GM18858 (cell line): Measurements from ENCODE around the gene PRR9.
"Not testable (repeated sequence)": the region's sequence is repeated elsewhere in the genome, so short reads cannot be mapped to it uniquely, and the experiment has no call there.

ENCODE experiments used
- ATAC-seq: cut with Tn5 transposase; IDR thresholded peaks from one replicate; pipeline ENCODE4 v1.9.1; 2021; ENCODE audit not compliant: unreplicated experiment

PRR9 gene

GRCh38 chr1:153217212-153217611, at the start of gene PRR9:
PRR9 (plus strand) TSS chr1:153217584; CDS start chr1:153218145, 561 bp downstream.
- no peak for ATAC-seq

DNA sequence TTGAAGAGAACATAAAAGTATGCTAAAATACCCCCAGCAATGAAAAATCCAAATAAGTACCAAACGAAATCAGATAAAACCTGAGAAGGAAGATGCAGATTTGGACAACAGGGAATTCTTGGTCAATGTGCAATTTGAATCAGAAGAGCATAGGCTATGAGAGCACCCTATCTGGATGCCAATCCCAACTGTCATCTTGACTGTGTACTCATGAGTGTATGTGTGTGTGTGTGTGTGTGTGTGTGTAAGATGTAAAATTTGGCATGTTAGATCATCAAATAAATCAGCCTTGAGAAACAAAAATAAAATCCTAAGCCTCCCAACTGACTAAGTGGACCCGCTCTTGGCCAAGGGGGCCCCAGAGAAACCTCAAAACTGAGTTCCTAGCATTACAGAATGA, 48.7 kb upstream of the PRR9 start:
- no peak for ATAC-seq

DNA sequence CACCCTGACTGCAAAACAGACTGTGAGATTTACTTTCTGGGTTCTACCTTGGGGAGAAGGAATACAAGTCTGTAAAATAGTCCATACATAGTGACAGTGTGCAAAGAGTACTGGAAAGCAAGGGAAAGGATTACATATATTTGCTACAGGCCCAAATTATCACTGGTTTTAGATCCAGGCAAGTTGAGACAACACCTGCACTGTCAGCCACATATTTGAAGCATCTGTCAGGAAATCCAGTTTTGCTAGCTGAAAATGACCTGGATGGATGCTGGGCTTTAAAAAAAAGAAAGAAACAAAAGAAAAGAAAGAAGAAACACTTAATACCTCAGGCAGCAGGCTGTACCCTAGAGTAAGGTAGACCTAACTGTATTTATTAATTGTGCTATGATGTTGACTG, 42.8 kb upstream of the PRR9 start:
- no peak for ATAC-seq

DNA sequence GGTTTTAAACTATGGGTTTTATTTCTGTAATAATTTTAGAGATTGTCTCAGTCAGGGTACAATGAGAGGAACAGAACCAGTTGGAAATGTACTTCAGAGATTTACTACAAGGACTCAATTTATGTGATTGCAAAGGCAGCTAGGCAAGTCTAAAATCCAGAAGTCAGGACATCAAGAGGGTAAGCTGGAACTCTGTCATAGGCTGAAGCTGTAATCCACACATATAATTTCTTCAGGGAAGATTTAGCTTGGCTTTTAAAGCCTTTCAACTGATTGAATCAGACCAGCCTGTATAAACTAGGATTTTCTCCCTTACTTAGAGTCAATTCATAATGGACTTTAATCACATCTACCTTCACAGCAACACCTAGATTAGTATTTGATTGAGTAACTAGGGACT, 38.5 kb upstream of the PRR9 start:
- no peak for ATAC-seq

- no peak for ATAC-seq
These were observed 36.8 kb upstream of the PRR9 start for GRCh38 chr1:153180556-153180955.

DNA sequence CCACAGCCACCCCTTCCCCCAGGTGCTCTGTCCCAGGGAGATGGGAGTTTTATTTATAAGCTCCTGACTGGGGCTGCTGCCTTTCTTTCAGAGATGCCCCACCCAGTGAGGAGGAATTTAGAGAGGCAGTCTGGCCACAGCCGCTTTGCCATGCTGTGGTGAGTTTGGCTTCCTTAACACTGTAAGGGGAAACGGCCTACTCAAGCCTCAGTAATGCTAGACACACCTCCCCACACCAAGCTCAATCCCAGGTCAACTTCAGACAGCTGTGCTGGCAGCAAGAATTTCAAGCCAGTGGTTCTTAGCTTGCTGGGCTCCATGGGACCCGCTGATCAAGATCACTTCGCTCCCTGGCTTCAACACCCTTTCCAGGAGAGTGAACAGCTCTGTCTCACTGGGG, 29.1 kb upstream of the PRR9 start:
- ATAC-seq, result not testable (repeated sequence)

- ATAC-seq, result no peak
These were observed 27.0 kb upstream of the PRR9 start for GRCh38 chr1:153190373-153190772.

GRCh38 chr1:153192697-153193096, 24.7 kb upstream of the PRR9 start:
- ATAC-seq, result no peak

DNA sequence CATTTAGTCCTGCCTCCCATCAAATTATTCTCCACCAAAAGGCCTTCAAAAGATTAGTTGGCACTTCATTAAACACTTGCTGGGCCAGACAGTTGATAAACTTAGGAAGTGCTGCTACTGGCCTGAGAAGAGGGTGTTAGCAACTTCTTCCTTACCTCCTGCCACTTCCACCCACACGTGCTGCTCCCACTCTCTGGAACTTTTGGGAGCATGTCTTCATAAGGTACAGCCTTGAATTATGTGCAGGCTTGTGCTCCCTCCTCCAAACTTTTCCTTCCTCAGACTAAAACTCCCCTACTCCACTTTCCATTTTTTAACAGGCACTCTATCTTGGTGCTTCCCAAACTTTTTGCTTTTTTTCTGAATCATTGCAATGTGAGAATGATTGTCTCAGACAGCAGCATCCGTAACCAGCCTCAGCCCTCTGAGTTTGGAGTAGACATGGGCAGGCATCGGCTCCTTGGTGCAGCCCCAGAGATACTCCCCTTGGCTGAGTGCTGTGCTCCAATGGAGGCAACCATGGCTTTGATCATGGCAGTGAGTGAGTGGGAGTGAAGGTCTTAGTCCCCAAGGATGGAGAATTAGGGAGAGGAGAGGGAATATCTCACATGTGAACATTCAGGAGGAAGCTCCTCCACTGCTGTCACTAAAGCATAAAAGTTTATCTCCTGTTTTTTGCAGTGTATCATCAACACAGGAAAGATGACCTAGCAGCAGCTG, 22.9 kb upstream of the PRR9 start:
- ATAC-seq, result no peak

DNA sequence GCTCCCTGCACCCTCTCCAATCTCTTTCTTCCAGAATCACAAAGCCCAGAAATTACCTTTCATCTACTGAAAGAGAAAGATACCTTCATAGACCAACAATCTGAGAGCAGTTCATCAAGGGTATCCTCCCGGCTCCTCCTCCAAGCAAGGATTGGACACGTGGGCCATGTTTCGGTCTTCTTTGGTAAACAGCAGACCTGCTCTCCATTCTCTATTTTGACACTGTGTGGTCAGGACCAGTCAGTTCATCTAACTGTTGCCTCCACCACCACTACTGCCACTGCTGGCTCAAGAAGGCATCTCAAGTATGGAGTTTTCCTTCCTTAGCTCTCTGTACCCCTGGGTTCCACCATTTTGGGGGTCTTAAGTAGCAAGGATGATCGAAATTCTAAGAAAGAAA, 22.2 kb upstream of the PRR9 start:
- ATAC-seq, result no peak

DNA sequence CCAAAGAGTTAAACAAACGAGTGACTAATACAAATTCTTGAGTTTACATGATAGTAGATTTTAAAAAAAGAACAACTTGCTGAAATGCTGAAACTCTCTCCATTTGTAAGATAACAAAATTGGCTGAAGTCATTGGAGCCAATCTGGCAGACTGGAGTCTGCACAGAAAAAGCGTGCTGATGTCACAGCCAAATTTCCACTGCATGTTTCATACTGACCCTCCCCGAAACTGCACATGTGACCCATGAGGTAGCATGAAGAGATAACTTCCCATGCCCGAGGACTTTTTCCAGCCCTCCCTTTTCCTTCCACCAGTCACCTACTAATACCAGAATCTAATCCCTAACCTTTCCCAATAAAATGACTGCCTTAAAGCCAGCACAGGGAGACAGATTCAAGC, 15.4 kb upstream of the PRR9 start:
- no peak for ATAC-seq

GRCh38 chr1:153203130-153203529, 14.3 kb upstream of the PRR9 start, which contains the start of gene LELP1:
LELP1 (plus strand) TSS chr1:153203430; CDS start chr1:153204708, 1,278 bp downstream.
- no peak for ATAC-seq

- no peak for ATAC-seq
These were observed 10.8 kb upstream of the PRR9 start for GRCh38 chr1:153206631-153207030.

GRCh38 chr1:153210206-153210605, 7.2 kb upstream of the PRR9 start:
- ATAC-seq, result no peak

- ATAC-seq, result no peak
These were observed 5.2 kb upstream of the PRR9 start for GRCh38 chr1:153212201-153212600.

- ATAC-seq, result no peak
These were observed 3.9 kb upstream of the PRR9 start for GRCh38 chr1:153213519-153213918.

GRCh38 chr1:153217744-153218416, 496 bp downstream of the PRR9 start:
- ATAC-seq, result no peak

DNA sequence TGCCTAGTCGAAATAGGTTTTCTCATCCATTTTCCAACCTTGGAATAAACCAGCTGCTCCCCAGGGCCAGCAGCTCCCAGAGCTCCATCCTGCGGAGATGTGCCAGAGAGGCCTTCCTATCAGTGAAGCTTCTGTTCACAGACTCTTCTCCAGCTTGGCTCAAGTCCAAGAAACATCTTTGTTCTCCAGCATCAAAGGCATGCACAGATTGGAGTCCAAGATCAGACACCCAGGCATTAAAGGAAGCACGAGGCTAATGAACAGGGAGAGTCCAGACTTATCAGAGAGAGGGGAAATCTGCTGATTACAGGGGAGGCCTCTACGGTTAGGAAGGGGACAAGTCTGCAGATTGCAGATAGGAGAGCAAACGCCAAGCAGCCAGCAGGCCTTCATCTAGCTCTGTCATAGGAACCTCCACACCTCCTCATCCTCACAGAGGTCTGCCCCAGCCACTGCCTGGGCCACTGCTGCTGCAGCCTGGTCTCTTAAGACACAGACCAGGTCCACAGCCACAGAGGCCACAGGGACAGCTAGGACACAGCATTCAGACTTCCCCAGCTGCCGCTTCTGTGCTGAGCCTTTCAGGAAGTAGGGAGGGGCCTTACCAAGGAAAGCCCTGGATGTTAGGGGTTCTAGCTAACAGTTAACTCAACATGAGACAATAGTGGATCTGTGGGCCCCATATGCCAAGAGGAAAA, 3.4 kb downstream of the PRR9 start:
- no peak for ATAC-seq

GRCh38 chr1:153223040-153223891, 5.9 kb downstream of the PRR9 start:
- not testable (repeated sequence) for ATAC-seq

DNA sequence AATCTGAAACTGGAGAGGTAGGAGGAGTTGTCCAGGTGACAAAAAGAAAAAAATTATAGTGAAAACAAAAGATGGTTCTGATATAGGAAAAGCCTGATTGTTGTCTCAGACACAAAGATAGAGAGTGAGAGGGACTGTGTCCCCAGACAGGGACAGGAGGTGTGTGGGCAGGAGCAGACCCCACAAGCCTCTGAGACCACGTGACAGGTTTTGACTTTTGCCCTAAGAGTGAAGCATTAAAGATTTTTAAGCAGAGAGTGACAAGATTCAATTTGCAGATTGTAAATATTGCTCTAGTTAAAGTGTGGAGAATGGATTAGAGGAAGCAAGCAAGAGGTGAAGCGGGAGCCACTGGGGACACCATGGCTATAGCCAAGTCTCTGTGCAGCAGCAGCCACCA, 10.4 kb downstream of the PRR9 start:
- ATAC-seq, result no peak

DNA sequence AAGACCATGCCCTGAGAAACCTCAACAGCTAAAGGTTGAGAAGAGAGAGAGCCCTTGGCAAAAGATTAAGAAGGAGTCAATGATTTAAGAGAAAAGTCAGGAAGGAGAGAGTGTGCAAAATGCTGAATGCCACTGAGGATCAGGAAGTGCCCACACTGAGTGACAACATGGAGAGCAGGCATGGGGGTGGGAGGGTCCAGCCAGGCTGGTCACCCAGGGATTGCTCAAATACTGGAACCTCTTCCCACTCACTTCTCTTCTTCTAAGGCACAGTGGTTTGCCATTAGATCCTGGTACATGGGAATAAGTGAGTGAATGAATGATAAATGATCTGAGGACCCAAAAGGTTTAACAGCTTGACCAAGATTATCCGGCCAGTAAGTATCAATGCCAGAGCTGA, 11.1 kb downstream of the PRR9 start:
- no peak for ATAC-seq
